HCT116 (cell line): ENCODE results near the gene IFNL1. TPM values are rescaled to one million over a fixed set of nuclear protein-coding genes. Genes with fewer than 3 reads are reported as not detected.

ENCODE experiments used
- ATAC-seq: fragments of 200-7000 bp; cut with Tn5 transposase; 2 replicates; pipeline ENCODE4 v1.9.1; 2020; ENCODE audit warnings: mild to moderate bottlenecking, moderate library complexity
- BruUV-seq: library from RNA; stranded (reverse); fragments of 400-500 nt; replicated peaks from 2 replicates; lab custom pipeline; 2021; lab: Mats Ljungman, UMichigan
- CTCF ChIA-PET: fragments of 300-600 bp; sonication (Branson Sonifier 250); formaldehyde crosslinking; loops from one replicate; lab custom pipeline; 2021; ENCODE audit warnings: antibody characterized with exemption; lab: Charles Lee
- POLR2A ChIA-PET: fragments of 300-600, 350-600 bp; sonication (Branson Sonifier 250); formaldehyde crosslinking; loops from one replicate; lab custom pipeline; 2021; ENCODE audit warnings: antibody characterized with exemption; lab: Charles Lee
- RAD21 ChIA-PET, 2 experiments: fragments of 300-600 bp; sonication (Branson Sonifier 250); formaldehyde crosslinking; loops; one replicate each; lab custom pipeline; 2023; ENCODE audit warnings: low total read pairs in 2 of 2; ENCODE audit not compliant: uncharacterized antibody in 2 of 2, unreplicated experiment in 2 of 2, low non-redundant PET in 1 of 2; lab: Charles Lee
- DNase-seq: peaks from one replicate; pipeline ENCODE4 v3.0.0-alpha.2; 2010; ENCODE audit warnings: low read depth, low spot score
- H2AFZ ChIP-seq: fragments of 200-600 bp; shearing (Covaris generic), sonication (generic); 2 replicates; pipeline ENCODE4 v1.6.1; 2017; ENCODE audit warnings: low read depth, mixed run types, mixed read lengths, antibody characterized with exemption, low read length; ENCODE audit not compliant: poor library complexity, severe bottlenecking
- H3K27ac ChIP-seq: 2 replicates; pipeline ENCODE4 v1.5.1; 2012; ENCODE audit warnings: low read depth, low read length
- H3K27me3 ChIP-seq: fragments of 200-600 bp; sonication (generic); 2 replicates; pipeline ENCODE4 v1.6.1; 2016; ENCODE audit warnings: mixed run types, low read length, mixed read lengths; ENCODE audit not compliant: insufficient read depth
- H3K36me3 ChIP-seq, 2 experiments: fragments of 200-500 bp in 1 of 2; fragments of 200-600 bp in 1 of 2; sonication (Bioruptor generic) in 1 of 2; sonication (generic) in 1 of 2; 2 replicates each; pipeline versions ENCODE4 v1.5.1 to v1.6.1; 2014 to 2016; ENCODE audit warnings: low read length in 2 of 2, inconsistent platforms in 1 of 2, mixed read lengths in 1 of 2, mixed run types in 1 of 2; ENCODE audit not compliant: insufficient read depth in 2 of 2, control insufficient read depth in 1 of 2
- H3K4me1 ChIP-seq, 2 experiments: fragments of 200-600 bp in 1 of 2; sonication (generic) in 1 of 2; 2 replicates each; pipeline versions ENCODE4 v1.5.1 to v1.6.1; 2012 to 2017; ENCODE audit warnings: low read length in 2 of 2, inconsistent platforms in 1 of 2, mild to moderate bottlenecking in 1 of 2, mixed read lengths in 1 of 2, mixed run types in 1 of 2, moderate library complexity in 1 of 2; ENCODE audit not compliant: insufficient read depth in 2 of 2, control insufficient read depth in 1 of 2
- H3K4me2 ChIP-seq: fragments of 200-600 bp; sonication (generic); 2 replicates; pipeline ENCODE4 v1.6.1; 2017; ENCODE audit warnings: mixed run types, low read length, mixed read lengths
- H3K4me3 ChIP-seq, 2 experiments: fragments of 200-600 bp in 1 of 2; sonication (generic) in 1 of 2; replicated peaks in 1 of 2; 2 replicates each; pipeline ENCODE4 v1.5.1; 2011 to 2016; ENCODE audit warnings: low read length in 2 of 2, control low read depth in 1 of 2, low read depth in 1 of 2, mild to moderate bottlenecking in 1 of 2, mixed read lengths in 1 of 2, mixed run types in 1 of 2
- H3K79me2 ChIP-seq: fragments of 200-600 bp; sonication (generic); 2 replicates; pipeline ENCODE4 v1.6.1; 2017; ENCODE audit warnings: mild to moderate bottlenecking, mixed run types, low read length, moderate library complexity, mixed read lengths; ENCODE audit not compliant: insufficient read depth
- H3K9ac ChIP-seq: fragments of 200-600 bp; sonication (generic); 2 replicates; pipeline ENCODE4 v1.6.1; 2016; ENCODE audit warnings: low read length, mixed read lengths
- H3K9me2 ChIP-seq: fragments of 200-600 bp; sonication (generic), shearing (Covaris generic); 2 replicates; pipeline ENCODE4 v1.6.1; 2017; ENCODE audit warnings: mixed run types, mild to moderate bottlenecking, moderate library complexity; ENCODE audit not compliant: insufficient read depth
- H3K9me3 ChIP-seq, 2 experiments: fragments of 200-500 bp in 1 of 2; fragments of 200-600 bp in 1 of 2; sonication (Bioruptor generic) in 1 of 2; sonication (generic) in 1 of 2; 2 replicates each; pipeline ENCODE4 v1.6.1; 2014 to 2017; ENCODE audit warnings: low read length in 2 of 2, mixed read lengths in 2 of 2, inconsistent platforms in 1 of 2, low read depth in 1 of 2, mild to moderate bottlenecking in 1 of 2, mixed run types in 1 of 2, moderate library complexity in 1 of 2; ENCODE audit not compliant: control insufficient read depth in 1 of 2, insufficient read depth in 1 of 2
- H4K20me1 ChIP-seq: fragments of 200-600 bp; sonication (generic), shearing (Covaris generic); 2 replicates; pipeline ENCODE4 v1.6.1; 2017; ENCODE audit warnings: mixed run types, mild to moderate bottlenecking, moderate library complexity; ENCODE audit not compliant: insufficient read depth
- CEBPB ChIP-seq: IDR thresholded peaks from 2 replicates; pipeline ENCODE4 v1.6.1; 2012; ENCODE audit warnings: low read depth
- EZH2 ChIP-seq: fragments of 200-600 bp; sonication (generic); IDR thresholded peaks from 2 replicates; pipeline ENCODE4 v1.6.1; 2017; ENCODE audit warnings: antibody characterized with exemption, mixed run types
- JUND ChIP-seq: IDR thresholded peaks from 2 replicates; pipeline ENCODE4 v1.6.1; 2012
- TCF7L2 ChIP-seq: IDR thresholded peaks from 2 replicates; pipeline ENCODE4 v1.7.0; 2011; ENCODE audit warnings: borderline replicate concordance, inconsistent platforms; ENCODE audit not compliant: insufficient read depth, insufficient read length; ENCODE audit errors: extremely low read depth
- ZNF274 ChIP-seq: fragments of 200-500 bp; sonication (Bioruptor generic); IDR thresholded peaks from 2 replicates; pipeline ENCODE4 v1.6.1; 2014; ENCODE audit warnings: mild to moderate bottlenecking, low read depth, low read length, inconsistent platforms
- intact Hi-C: fragments of 100-400 bp; cut with micrococcal nuclease; formaldehyde crosslinking; loops from 2 replicates; pipeline ENCODE4 v1.10.0; 2022
- total RNA-seq: library from RNA; stranded (reverse); gene quantifications from one replicate; pipeline ENCODE4 v1.2.1, GENCODE V29; 2021; ENCODE audit not compliant: unreplicated experiment
- TF ChIP-seq, protein P1 (sequence below): IDR thresholded peaks from 2 replicates; pipeline ENCODE4 v1.6.1; 2012
- TF ChIP-seq, protein P2 (sequence below): IDR thresholded peaks from 2 replicates; pipeline ENCODE4 v1.6.1; 2011; ENCODE audit warnings: mild to moderate bottlenecking, low read length, moderate library complexity; ENCODE audit not compliant: insufficient replicate concordance; ENCODE audit errors: extremely low read depth

The IFNL1 gene
- total RNA-seq, 1 experiment from 2014 or later: not detected

DNA sequence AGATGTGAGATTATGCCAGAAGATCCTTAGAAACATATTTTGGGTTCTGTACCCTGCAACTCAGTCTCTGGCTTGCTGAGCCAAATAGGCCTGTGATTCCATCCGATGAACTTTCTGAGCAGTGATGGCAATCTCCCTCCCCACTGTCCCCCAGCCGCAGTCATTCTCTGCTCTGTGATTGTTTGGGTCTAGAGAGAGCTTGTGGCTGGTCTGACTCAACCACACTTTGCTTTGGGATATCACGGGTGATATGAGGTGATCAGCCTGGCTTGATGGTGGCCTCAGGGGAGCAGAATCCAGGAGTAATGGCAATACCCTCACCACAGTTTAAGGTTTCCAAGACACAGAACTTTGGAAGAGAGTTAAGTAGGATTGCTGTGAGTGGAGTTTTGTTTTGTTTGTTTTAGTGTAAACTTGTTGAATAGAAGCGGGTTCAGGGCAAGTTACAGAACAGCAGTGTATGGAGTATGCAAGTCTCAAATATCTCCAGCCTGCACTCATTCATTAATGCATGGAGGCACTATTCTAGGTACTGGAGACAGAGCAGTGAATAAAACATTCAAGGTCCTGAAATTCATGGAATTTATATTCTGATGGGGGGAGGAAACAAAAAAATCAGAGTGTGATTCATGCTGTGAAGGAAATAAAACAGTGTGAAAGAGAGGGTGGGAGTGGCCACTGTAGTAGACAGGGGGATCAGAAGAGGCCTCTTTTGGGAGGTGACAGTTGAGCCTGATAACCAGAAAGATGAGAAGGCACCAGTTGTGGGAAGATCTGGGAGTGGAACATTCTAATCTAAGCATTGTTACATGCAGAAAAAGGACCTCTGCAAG, 51.3 kb downstream of the IFNL1 start:
- ChIA-PET RAD21 (no interaction called here), POLR2A (no interaction called here), CTCF (no interaction called here)
- Histone ChIP-seq H3K79me2 (peaks cover 93% of the 10 kb centered on the region), H3K4me3 (no peak overlapping the region), H3K27ac (no peak overlapping the region), H3K36me3 (peaks cover 14 to 41% of the 10 kb centered on the region in 2 experiments), H3K9me2 (no peaks in the 10 kb centered on the region), H3K27me3 (no peaks in the 10 kb centered on the region), H3K4me2 (no peak overlapping the region), H3K9ac (no peak overlapping the region), H3K9me3 (no peaks in the 10 kb centered on the region), H4K20me1 (peaks cover 4% of the 10 kb centered on the region; the same call in 1 of the 2 replicates), H3K4me1 (peaks cover 4 to 10% of the 10 kb centered on the region in 2 experiments; a peak in 3 of 4 replicates), H2AFZ (no peak overlapping the region)
- no peak for ATAC-seq
- intact Hi-C loops: no loop called here
- BruUV-seq: no TSS peak
- DNase-seq: no peak
- TF ChIP-seq ZNF274 (no peak), JUND (no peak), EZH2 (no peak), CEBPB (no peak), TCF7L2 (no peak)
- TF ChIP-seq, protein P1, sequence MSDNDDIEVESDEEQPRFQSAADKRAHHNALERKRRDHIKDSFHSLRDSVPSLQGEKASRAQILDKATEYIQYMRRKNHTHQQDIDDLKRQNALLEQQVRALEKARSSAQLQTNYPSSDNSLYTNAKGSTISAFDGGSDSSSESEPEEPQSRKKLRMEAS: no peak
- TF ChIP-seq, protein P2, sequence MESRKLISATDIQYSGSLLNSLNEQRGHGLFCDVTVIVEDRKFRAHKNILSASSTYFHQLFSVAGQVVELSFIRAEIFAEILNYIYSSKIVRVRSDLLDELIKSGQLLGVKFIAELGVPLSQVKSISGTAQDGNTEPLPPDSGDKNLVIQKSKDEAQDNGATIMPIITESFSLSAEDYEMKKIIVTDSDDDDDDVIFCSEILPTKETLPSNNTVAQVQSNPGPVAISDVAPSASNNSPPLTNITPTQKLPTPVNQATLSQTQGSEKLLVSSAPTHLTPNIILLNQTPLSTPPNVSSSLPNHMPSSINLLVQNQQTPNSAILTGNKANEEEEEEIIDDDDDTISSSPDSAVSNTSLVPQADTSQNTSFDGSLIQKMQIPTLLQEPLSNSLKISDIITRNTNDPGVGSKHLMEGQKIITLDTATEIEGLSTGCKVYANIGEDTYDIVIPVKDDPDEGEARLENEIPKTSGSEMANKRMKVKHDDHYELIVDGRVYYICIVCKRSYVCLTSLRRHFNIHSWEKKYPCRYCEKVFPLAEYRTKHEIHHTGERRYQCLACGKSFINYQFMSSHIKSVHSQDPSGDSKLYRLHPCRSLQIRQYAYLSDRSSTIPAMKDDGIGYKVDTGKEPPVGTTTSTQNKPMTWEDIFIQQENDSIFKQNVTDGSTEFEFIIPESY: no peak

Other genes starting within 250 kb of the IFNL1 start
- gene ACP7, start 212.0 kb upstream of the IFNL1 start, total RNA-seq: 4.7 TPM
- gene PAK4, start 170.6 kb upstream of the IFNL1 start, total RNA-seq: 90.1 TPM
- 0.12 TPM for gene NCCRP1, start 99.4 kb upstream of the IFNL1 start, total RNA-seq
- not detected for gene SYCN, start 92.1 kb upstream of the IFNL1 start, total RNA-seq
- gene IFNL3, start 51.4 kb upstream of the IFNL1 start, total RNA-seq: not detected
- gene IFNL4, start 47.6 kb upstream of the IFNL1 start, total RNA-seq: not detected
- not detected for gene IFNL2, start 28.0 kb upstream of the IFNL1 start, total RNA-seq
- gene LRFN1, start 24.5 kb downstream of the IFNL1 start, total RNA-seq: 13.8 TPM
- 0.61 TPM for gene GMFG, start 39.6 kb downstream of the IFNL1 start, total RNA-seq
- 127 TPM for gene SAMD4B, start 46.0 kb downstream of the IFNL1 start, total RNA-seq
- gene PAF1, start 94.7 kb downstream of the IFNL1 start, total RNA-seq: 53.5 TPM
- gene MED29, start 95.0 kb downstream of the IFNL1 start, total RNA-seq: 32.0 TPM
- 131 TPM for gene ZFP36, start 110.4 kb downstream of the IFNL1 start, total RNA-seq
- gene PLEKHG2, start 116.3 kb downstream of the IFNL1 start, total RNA-seq: 29.0 TPM
- gene RPS16, start 139.5 kb downstream of the IFNL1 start, total RNA-seq: 3,365 TPM
- gene SUPT5H, start 149.2 kb downstream of the IFNL1 start, total RNA-seq: 120 TPM
- 111 TPM for gene TIMM50, start 184.4 kb downstream of the IFNL1 start, total RNA-seq
- 0.17 TPM for gene DLL3, start 202.5 kb downstream of the IFNL1 start, total RNA-seq
- gene SELENOV, start 218.7 kb downstream of the IFNL1 start, total RNA-seq: not detected
- 1.2 TPM for gene EID2B, start 236.4 kb downstream of the IFNL1 start, total RNA-seq
- 11.7 TPM for gene EID2, start 243.8 kb downstream of the IFNL1 start, total RNA-seq